A673 (cell line): Measurements from ENCODE around the gene LCE2C.

Source experiments
- EZH2 ChIP-seq: fragments of 200-600 bp; sonication (generic); IDR thresholded peaks from 2 replicates; pipeline ENCODE4 v1.6.1; 2017; ENCODE audit warnings: borderline replicate concordance, low read depth, mild to moderate bottlenecking, mixed read lengths, antibody characterized with exemption, low read length; ENCODE audit not compliant: poor library complexity, severe bottlenecking
- TF ChIP-seq, protein P1 (sequence below): fragments of 300-800, 200-600 bp; sonication (generic); conservative IDR thresholded peaks from 2 replicates; pipeline ENCODE4 v1.5.1; 2017; ENCODE audit warnings: low read depth, mild to moderate bottlenecking, antibody characterized with exemption, low read length, moderate library complexity, mixed read lengths

DNA sequence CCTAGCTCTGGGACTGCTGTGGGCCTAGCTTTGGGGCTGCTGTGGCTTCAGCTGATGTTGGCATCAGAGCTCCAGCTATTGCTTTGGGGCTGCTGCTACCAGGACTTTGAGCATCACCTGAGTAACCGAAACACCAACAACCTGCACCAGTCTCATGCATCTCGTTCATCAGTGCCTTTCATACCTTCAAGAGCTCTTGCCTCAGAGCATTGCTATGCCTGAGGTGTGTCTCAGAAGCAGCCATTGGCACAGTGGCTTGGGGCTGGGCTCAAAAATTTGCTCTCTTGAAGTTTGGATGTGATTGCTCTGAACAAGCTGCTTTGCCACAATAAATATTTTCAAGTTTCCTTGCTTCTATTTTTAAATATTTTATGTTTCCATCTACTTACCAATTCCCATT is 18.6 kb upstream of the LCE2C start:
- TF ChIP-seq, protein P1, sequence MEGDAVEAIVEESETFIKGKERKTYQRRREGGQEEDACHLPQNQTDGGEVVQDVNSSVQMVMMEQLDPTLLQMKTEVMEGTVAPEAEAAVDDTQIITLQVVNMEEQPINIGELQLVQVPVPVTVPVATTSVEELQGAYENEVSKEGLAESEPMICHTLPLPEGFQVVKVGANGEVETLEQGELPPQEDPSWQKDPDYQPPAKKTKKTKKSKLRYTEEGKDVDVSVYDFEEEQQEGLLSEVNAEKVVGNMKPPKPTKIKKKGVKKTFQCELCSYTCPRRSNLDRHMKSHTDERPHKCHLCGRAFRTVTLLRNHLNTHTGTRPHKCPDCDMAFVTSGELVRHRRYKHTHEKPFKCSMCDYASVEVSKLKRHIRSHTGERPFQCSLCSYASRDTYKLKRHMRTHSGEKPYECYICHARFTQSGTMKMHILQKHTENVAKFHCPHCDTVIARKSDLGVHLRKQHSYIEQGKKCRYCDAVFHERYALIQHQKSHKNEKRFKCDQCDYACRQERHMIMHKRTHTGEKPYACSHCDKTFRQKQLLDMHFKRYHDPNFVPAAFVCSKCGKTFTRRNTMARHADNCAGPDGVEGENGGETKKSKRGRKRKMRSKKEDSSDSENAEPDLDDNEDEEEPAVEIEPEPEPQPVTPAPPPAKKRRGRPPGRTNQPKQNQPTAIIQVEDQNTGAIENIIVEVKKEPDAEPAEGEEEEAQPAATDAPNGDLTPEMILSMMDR: no peak
- TF ChIP-seq EZH2: no peak
